Activated B cell treated with CpG ODN at 0.5 μM for 24 hours (primary cell): Measurements from ENCODE around the gene SPATA2. TPM values are rescaled to one million over a fixed set of nuclear protein-coding genes. Genes with fewer than 3 reads are reported as not detected.

Source experiments
- ATAC-seq: fragments of 200-7000 bp; cut with Tn5 transposase; one replicate; pipeline ENCODE4 v1.10.0; 2021; ENCODE audit warnings: low read depth, mild to moderate bottlenecking, moderate library complexity
- CTCF ChIA-PET: fragments of 350-600 bp; sonication (Branson Sonifier 250); formaldehyde crosslinking; loops from one replicate; lab custom pipeline; 2021; ENCODE audit warnings: antibody characterized with exemption; lab: Charles Lee
- POLR2A ChIA-PET: fragments of 350-600 bp; sonication (Branson Sonifier 250); formaldehyde crosslinking; loops from one replicate; lab custom pipeline; 2021; ENCODE audit warnings: antibody characterized with exemption; lab: Charles Lee
- DNase-seq: peaks from one replicate; pipeline ENCODE4 v3.0.0; 2022
- H3K27ac Mint-ChIP-seq: one replicate; pipeline ENCODE4 v1.8.0; 2020; ENCODE audit warnings: mixed read lengths
- H3K27me3 Mint-ChIP-seq: one replicate; pipeline ENCODE4 v1.8.0; 2021; ENCODE audit warnings: mixed read lengths
- H3K36me3 Mint-ChIP-seq: one replicate; pipeline ENCODE4 v1.8.0; 2021; ENCODE audit warnings: low read depth, mixed read lengths
- H3K4me1 Mint-ChIP-seq: one replicate; pipeline ENCODE4 v1.8.0; 2021; ENCODE audit warnings: mixed read lengths
- H3K4me3 Mint-ChIP-seq: one replicate; pipeline ENCODE4 v1.8.0; 2020; ENCODE audit warnings: mild to moderate bottlenecking, mixed read lengths
- H3K9me3 Mint-ChIP-seq: one replicate; pipeline ENCODE4 v1.8.0; 2020; ENCODE audit warnings: mixed read lengths
- CTCF ChIP-seq: fragments of 200-600 bp; IDR thresholded peaks from one replicate; pipeline ENCODE4 v1.8.0; 2022; ENCODE audit warnings: antibody characterized with exemption, mild to moderate bottlenecking
- intact Hi-C: fragments of 100-400 bp; cut with micrococcal nuclease; formaldehyde crosslinking; loops from one replicate; pipeline ENCODE4 v1.15.1; 2024
- total RNA-seq: library from RNA; stranded (reverse); gene quantifications from 2 replicates; pipeline ENCODE4 v1.2.3, GENCODE V29; 2022

Gene SPATA2
- total RNA-seq, 1 donor from 2014 or later = 9.4 TPM

DNA sequence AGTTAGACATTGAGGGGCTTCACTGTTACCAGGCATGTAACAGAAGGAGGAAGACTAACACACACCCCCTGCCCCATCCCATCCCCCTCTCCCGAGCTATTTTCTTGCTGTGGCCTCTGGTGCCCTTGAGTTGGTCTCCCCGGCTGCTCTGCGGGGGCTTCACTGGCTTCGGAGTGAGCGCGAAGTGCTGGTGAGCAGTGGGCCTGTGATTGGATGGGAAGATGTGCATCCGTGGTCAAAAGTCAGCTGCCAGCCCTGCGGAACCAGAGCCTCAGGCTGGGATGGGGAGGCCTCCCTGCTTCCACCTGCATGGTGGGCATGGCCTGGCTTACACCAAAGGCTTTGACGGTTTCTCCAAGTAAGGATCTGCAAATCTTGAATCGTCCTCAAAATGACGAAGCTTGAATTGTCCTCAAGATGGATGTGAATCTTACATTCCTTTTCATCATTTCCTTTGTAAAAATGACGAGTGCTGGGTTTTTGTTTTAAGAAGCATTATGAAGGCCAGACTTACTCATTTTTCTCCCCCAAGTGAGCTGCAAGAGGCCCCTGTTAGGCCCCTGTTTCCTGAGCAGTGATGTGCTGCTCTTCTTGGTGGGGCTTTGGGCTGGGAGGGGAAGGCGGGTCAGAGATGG is 23.7 kb downstream of the SPATA2 start:
- ATAC-seq = no peak
- ChIA-PET POLR2A (no interaction called here), CTCF (interaction anchor here (1.0 kb wide), 2 partner anchors 42 to 350 kb away, joined by 3 to 7 read pairs; no protein-coding TSS in a partner anchor)
- DNase-seq = no peak
- TF ChIP-seq CTCF = no peak
- Mint-ChIP-seq H3K9me3 (no peaks in the 10 kb centered on the region), H3K4me1 (peaks cover 18% of the 10 kb centered on the region), H3K36me3 (peaks cover 48% of the 10 kb centered on the region), H3K4me3 (no peak overlapping the region), H3K27ac (no peak overlapping the region), H3K27me3 (no peaks in the 10 kb centered on the region)
- intact Hi-C loops = no loop called here

- Mint-ChIP-seq H3K27ac (no peak overlapping the region), H3K27me3 (no peaks in the 10 kb centered on the region), H3K4me1 (peaks cover 18% of the 10 kb centered on the region), H3K36me3 (peaks cover 56% of the 10 kb centered on the region), H3K4me3 (no peak overlapping the region), H3K9me3 (no peaks in the 10 kb centered on the region)
- ChIA-PET CTCF (interaction anchor here (1.0 to 4.3 kb wide), 3 partner anchors 41 to 349 kb away, joined by 3 to 15 read pairs (median 7); no protein-coding TSS in a partner anchor), POLR2A (no interaction called here)
- TF ChIP-seq CTCF = no peak
- no peak for ATAC-seq
- DNase-seq = no peak
- intact Hi-C loops = no loop called here
Observed at GRCh38 chr20:49890471-49891361, 24.6 kb downstream of the SPATA2 start.

DNA sequence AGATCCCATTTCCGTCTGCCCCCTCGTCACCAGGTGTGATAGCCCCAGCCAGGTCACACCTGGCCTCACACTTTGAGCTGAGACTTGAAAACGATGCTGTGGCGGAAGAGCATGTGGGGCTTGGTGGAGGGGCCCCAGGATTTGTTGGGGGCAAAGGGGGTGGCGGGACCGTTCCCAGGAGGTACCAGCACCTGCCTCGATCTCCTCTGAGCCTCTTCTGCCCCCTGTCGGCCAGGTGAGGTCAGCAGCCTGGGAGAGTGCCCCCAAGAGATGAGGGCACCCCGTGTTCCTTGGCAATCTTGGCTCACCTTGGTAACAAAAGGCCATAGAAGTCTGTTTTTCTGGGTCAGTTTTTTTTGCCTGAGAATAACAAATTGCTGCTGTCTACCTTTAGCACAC is 25.4 kb downstream of the SPATA2 start:
- no peak overlapping the region for H3K4me3 Mint-ChIP-seq
- ChIA-PET CTCF (interaction anchor here (2.0 to 4.3 kb wide), 2 partner anchors 44 to 279 kb away, joined by 8 to 15 read pairs; no protein-coding TSS in a partner anchor), POLR2A (no interaction called here)
- intact Hi-C loops = loop anchor here (2.0 kb wide), 1 partner anchor 43 kb away; no protein-coding TSS in a partner anchor
- H3K4me1 Mint-ChIP-seq = peaks cover 18% of the 10 kb centered on the region
- no peaks in the 10 kb centered on the region for H3K9me3 Mint-ChIP-seq
- no peak overlapping the region for H3K27ac Mint-ChIP-seq
- ATAC-seq = no peak
- no peaks in the 10 kb centered on the region for H3K27me3 Mint-ChIP-seq
- peaks cover 64% of the 10 kb centered on the region for H3K36me3 Mint-ChIP-seq
- no peak for TF ChIP-seq CTCF
- DNase-seq = no peak

- Mint-ChIP-seq H3K9me3 (no peaks in the 10 kb centered on the region), H3K27ac (no peak overlapping the region), H3K4me1 (peaks cover 18% of the 10 kb centered on the region), H3K27me3 (no peaks in the 10 kb centered on the region), H3K36me3 (peaks cover 70% of the 10 kb centered on the region), H3K4me3 (no peak overlapping the region)
- POLR2A ChIA-PET = interaction anchor here (1.1 kb wide), 1 partner anchor 278 kb away, joined by 4 read pairs; no protein-coding TSS in a partner anchor
- no peak for TF ChIP-seq CTCF
- CTCF ChIA-PET = interaction anchor here (1.1 to 4.3 kb wide), 8 partner anchors 8 to 350 kb away, joined by 3 to 15 read pairs (median 4); no protein-coding TSS in a partner anchor
- ATAC-seq = no peak
- DNase-seq = no peak
- intact Hi-C loops = loop anchor here (2.0 kb wide), 1 partner anchor 42 kb away; no protein-coding TSS in a partner anchor
Observed at GRCh38 chr20:49889001-49889934, 26.1 kb downstream of the SPATA2 start.
